Stimulated activated CD8-positive, alpha-beta memory T cell treated with anti-CD3 and anti-CD28 coated beads, Interleukin-7, amount 100 ng/mL, for 24 hours (primary cell): ENCODE results near the gene GABPB1.
"Not testable (repeated sequence)": the region's sequence is repeated elsewhere in the genome, so short reads cannot be mapped to it uniquely, and the experiment has no call there.

Experiments
- DNase-seq: peaks from one replicate; pipeline ENCODE4 v3.0.0-alpha.2; 2020; ENCODE audit warnings: low read depth

The GABPB1 gene

GRCh38 chr15:50354838-50355618 is at the start of gene GABPB1:
Gene GABPB1 (minus strand): TSS chr15:50355198. CDS start chr15:50309798, 45,400 bp downstream.
- DNase-seq, result peak; percentile 73

GRCh38 chr15:50391561-50391960 is 36.6 kb upstream of the GABPB1 start:
- not testable (repeated sequence) for DNase-seq

DNA sequence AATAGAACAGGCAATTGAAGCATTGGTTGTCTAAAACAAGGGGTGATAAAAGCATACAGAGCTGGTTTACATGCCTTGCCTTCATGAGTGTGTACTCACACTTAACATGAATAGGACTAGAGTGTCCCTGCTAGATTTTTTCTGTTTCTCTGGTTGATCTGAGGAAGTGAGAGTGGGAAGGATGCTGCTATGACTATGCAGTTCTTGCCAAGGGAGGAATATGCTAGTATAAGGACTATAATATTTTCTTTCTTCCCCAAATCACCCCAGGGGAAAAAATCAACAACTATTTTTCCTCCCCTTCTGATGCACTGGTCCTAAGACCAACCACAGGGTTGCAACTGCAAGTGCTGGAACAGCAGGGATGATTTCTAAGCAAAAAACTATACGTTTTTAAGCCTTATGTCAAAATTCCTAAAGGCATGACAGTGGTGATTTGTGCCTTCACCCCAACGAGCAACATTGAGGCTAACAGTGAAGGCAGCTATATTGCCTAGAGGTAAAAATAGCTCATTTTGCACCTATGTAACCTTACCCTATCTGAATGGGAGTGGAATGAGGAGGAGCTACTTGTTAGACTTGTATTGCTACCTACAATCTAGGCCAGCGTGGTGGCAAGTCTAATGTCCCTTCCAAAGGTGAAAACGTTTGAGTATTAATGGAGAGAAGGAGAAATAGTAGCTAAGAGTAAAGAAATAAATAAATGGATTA is 35.7 kb upstream of the GABPB1 start:
- no peak for DNase-seq

DNA sequence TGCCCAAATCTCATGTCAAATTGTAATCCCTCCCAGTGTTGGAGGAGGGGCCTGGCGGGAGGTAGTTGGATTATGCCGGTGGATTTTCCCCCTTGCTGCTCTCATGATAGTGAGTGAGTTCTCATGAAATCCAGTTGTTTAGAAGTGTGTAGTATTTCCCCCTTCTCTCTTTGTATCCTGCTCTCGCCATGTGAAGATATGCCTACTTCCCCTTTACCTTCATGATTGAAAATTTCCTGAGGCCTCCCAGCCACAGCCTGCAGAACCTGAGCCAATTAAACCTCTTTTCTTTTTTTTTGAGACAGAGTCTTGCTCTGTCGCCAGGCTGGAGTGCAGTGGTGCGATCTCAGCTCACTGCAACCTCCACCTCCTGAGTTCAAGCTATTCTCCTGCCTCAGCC is 27.4 kb upstream of the GABPB1 start:
- not testable (repeated sequence) for DNase-seq

- DNase-seq, result no peak
These were observed 26.4 kb upstream of the GABPB1 start for GRCh38 chr15:50381438-50381837.

DNA sequence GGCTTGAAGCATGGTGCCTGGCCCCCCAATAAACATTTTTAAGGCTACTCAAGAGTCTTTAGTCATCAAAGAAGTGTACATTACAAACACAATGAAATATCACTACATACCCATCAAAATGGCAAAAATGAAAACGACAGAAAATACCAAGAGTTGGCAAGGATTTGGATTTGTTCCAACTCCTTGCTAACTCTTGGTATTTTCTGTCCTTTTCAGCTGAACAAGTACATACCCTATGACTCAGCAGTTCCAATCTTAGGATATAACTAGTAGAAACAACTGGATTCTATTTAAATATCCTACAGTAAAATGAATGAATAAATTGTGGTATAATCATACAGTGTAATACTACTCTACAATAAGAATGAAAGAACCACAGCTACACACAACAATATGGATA is 25.1 kb upstream of the GABPB1 start:
- no peak for DNase-seq

GRCh38 chr15:50379413-50379812 is 24.4 kb upstream of the GABPB1 start:
- DNase-seq, result not testable (repeated sequence)

DNA sequence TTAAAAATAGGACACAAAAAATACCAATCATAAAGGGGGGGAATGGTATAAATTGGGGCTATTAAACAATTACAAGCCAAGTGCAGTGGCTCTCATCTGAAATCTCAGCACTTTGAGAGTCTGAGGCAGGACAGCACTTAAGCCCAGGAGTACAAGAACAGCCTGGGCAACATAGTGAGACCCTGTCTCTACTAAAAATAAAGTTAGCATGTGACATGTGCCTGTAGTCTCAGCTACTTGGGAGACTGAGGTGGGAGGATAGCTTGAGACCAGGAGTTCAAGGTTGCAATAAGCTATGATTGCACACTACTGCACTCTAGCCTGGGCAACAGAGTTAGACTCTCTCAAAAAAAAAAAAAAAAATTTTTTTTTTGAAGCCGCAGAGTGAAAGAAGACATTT is 23.8 kb upstream of the GABPB1 start:
- DNase-seq, result no peak

DNA sequence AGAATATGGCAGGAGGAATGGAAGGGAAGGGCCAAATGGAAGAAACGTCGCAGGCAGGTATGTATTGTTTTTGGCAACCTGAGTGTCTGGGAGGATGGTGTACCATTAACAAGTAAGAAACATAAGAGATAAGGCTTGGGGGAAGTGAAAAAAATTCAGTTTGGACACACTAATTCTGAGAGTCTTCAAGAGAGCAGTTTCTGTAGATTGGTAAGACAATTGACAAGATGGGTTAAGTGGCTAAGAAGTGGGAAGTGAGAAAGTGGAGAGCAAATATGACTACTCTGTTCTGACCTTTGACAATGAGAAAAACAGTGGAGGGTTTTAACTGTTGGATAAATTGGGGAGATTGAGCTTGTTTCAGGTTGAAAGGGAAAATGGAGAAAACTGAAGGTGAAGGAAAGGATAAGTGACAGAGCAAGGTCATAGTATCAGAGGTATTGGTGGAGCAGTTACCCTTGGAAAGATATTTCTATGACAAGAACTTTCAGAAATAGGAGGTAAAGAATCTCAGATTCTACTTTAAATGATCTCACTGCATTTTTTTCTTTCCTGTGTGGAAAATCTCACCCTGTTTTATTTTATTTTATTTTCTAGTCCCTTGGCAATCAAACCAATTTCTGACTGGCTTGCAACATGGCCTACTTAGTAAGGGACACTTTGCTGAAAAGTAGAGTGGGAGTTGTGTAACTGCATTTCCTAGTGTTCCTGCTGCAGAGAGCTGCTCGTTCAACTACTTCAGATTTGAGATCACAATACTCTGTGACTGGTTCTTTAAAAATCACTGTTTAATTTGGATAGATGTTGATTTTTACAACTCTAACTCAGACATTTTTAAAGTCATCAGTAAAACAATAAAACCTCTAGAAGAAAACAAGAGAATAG is 23.1 kb upstream of the GABPB1 start:
- no peak for DNase-seq

DNA sequence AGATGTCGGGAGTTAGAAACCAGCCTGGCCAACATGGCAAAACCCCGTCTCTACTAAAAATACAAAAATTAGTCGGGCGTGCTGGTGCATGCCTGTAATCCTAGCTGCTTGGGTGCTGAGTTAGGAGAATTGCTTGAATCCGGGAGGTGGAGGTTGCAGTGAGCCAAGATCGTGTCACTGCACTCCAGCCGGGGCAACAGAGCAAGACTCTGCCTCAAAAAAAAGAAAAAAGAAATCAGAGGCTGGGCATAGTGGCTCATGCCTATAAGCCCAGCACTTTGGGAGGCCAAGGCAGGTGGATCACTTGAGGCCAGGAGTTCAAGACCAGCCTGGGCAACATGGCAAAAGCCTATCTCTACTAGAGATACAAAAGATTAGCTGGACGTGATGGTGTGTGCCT is 14.6 kb upstream of the GABPB1 start:
- DNase-seq, result not testable (repeated sequence)

DNA sequence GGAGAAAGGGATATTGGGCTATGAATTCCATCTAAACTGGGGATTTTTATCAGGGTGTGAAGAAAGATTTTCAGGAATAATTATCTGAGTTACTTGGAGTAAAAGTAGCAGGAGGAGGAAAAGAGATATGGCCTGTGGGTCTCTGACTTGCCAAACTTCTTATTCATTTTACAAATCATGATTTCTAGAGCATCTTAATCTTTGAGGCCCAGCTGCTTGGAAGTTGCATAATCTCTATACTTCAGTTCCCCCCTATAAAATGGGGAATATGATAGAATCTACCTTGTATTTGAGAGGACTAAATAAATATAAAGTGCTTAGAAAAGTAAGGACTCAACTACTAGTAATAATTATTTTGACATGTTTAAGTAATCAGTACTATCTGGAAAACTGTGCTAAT is 11.0 kb upstream of the GABPB1 start:
- DNase-seq, result no peak

DNA sequence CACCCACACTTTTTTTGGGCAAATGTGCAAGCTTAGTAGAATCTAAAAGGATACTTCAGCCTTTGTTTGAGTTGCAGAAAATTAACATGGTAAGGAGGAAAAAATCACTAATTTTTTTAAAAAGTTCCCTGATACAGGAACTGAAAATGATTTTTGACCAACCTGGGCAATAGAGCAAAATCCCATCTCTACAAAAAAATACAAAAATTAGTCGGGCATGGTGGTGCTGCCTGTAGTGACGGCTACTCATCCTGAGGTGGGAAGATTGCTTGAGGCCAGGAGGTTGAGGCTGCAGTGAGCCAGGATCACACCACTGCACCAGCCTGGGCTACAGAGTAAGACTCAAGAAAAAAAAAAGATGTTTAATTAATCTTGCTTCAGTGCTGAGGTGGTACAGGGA is 10.6 kb upstream of the GABPB1 start:
- DNase-seq, result no peak

- DNase-seq, result no peak
These were observed 8.6 kb upstream of the GABPB1 start for GRCh38 chr15:50363612-50364011.

GRCh38 chr15:50361756-50362155 is 6.8 kb upstream of the GABPB1 start:
- no peak for DNase-seq

DNA sequence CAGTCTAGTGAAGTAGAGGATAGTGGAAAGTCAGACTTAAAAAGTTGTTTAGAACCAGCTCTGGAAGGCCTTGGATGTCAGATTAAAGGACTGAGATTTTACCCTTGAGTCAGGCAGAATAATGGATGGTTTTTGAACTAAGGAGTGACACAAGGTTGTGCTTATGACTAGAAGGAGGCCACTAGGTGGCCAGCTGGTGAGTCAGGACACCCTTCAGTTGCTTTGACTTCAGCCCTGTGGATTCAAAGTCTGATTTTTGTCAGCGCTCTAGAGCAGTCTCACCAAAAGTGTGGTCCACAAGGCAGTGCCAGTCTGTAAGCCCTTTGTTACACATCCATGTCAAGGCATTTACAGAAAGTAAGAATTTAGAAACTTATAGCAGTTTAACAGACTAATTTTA is 3.8 kb upstream of the GABPB1 start:
- no peak for DNase-seq

DNA sequence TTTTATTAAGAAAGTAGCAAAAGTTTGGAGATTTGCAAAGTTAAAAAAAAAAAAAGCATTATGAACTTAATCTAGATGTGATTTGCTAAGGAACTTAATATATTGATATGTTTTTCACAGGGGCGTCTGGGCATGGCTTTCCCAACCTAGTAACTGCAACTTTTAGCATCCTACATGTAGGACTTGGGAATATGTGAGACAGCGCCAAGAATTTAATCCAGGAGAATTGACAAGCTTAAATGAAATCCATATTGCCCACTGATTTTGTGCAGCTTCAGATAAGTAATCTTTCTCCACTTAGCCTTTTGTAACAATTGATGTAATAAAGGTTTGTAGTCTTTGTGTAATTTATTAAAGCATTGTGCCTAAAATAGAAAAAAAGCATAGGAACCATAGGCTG is 982 bp upstream of the GABPB1 start:
- DNase-seq, result no peak

- no peak for DNase-seq
These were observed 564 bp upstream of the GABPB1 start for GRCh38 chr15:50355619-50355905.

GRCh38 chr15:50353975-50354837 is 792 bp downstream of the GABPB1 start:
- peak; percentile 21 for DNase-seq

- DNase-seq, result no peak
These were observed 1.6 kb downstream of the GABPB1 start for GRCh38 chr15:50353251-50353974.

GRCh38 chr15:50350621-50351020 is 4.4 kb downstream of the GABPB1 start:
- DNase-seq, result no peak

DNA sequence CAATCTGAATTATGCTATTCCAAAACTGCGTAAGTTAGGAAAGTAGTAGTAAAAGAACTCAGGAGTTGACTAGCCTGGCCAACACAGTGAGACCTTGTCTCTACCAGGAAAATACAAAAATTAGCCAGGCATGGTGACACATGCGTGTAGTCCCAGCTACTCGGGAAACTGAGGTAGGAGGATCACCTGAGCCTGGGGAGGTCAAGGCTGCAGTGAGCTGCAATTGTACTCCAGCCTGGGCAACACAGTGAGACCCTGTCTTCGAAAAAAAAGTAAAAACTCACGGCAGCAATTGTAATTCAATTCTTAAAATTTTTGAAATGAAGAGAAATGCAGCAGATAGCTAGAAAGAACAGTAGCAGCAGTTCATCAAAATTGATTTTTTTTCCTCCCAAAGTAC is 9.7 kb downstream of the GABPB1 start:
- no peak for DNase-seq
